CD8-positive, alpha-beta memory T cell (primary cell): ENCODE results near the gene GPR55. TPM values are rescaled to one million over a fixed set of nuclear protein-coding genes. Genes with fewer than 3 reads are reported as not detected.
A peak's percentile ranks its signal among the peaks of the same experiment; 100 is the strongest.
"Not testable (repeated sequence)": the region's sequence is repeated elsewhere in the genome, so short reads cannot be mapped to it uniquely, and the experiment has no call there.

ENCODE experiments used
- CTCF ChIA-PET: fragments of 350-600 bp; sonication (Branson Sonifier 250); formaldehyde crosslinking; loops from one replicate; lab custom pipeline; 2021; ENCODE audit warnings: antibody characterized with exemption; lab: Charles Lee
- POLR2A ChIA-PET: fragments of 350-600 bp; sonication (Branson Sonifier 250); formaldehyde crosslinking; loops from one replicate; lab custom pipeline; 2021; ENCODE audit warnings: antibody characterized with exemption; lab: Charles Lee
- DNase-seq, 5 donors: peaks; one replicate each; pipeline versions ENCODE4 v3.0.0 to v3.0.0-alpha.2; 2020 to 2022; ENCODE audit warnings: mixed read lengths in 1 of 5
- H3K27ac ChIP-seq: one replicate; pipeline ENCODE4 v1.7.0; 2013; ENCODE audit warnings: low read depth, mild to moderate bottlenecking, low read length, moderate library complexity
- H3K27me3 ChIP-seq: 2 replicates; pipeline ENCODE4 v1.7.0; 2013; ENCODE audit warnings: low read length, mild to moderate bottlenecking; ENCODE audit not compliant: insufficient read depth, poor library complexity, severe bottlenecking
- H3K36me3 ChIP-seq: 2 replicates; pipeline ENCODE4 v1.7.0; 2013; ENCODE audit warnings: mild to moderate bottlenecking, low read length, moderate library complexity; ENCODE audit not compliant: insufficient read depth
- H3K4me1 ChIP-seq: 2 replicates; pipeline ENCODE4 v1.7.0; 2013; ENCODE audit warnings: mild to moderate bottlenecking, low read length, moderate library complexity; ENCODE audit not compliant: insufficient read depth
- H3K4me3 ChIP-seq: 2 replicates; pipeline ENCODE4 v1.7.0; 2013; ENCODE audit warnings: mild to moderate bottlenecking, low read length
- H3K9me3 ChIP-seq: 2 replicates; pipeline ENCODE4 v1.7.0; 2013; ENCODE audit warnings: mild to moderate bottlenecking, low read length
- H3K27ac Mint-ChIP-seq, 8 donors: one replicate each; pipeline ENCODE4 v1.8.0; 2020 to 2021; ENCODE audit warnings: mixed read lengths in 8 of 8, mild to moderate bottlenecking in 6 of 8, inconsistent platforms in 3 of 8, moderate library complexity in 3 of 8
- H3K27me3 Mint-ChIP-seq, 2 donors: one replicate each; pipeline ENCODE4 v1.8.0; 2020 to 2021; ENCODE audit warnings: mixed read lengths in 2 of 2, mild to moderate bottlenecking in 1 of 2, moderate library complexity in 1 of 2
- H3K36me3 Mint-ChIP-seq, 3 donors: one replicate each; pipeline ENCODE4 v1.8.0; 2020 to 2021; ENCODE audit warnings: mixed read lengths in 3 of 3, inconsistent platforms in 1 of 3, mild to moderate bottlenecking in 1 of 3
- H3K4me1 Mint-ChIP-seq, 3 donors: one replicate each; pipeline ENCODE4 v1.8.0; 2020 to 2021; ENCODE audit warnings: mixed read lengths in 3 of 3, inconsistent platforms in 1 of 3, mild to moderate bottlenecking in 1 of 3
- H3K4me3 Mint-ChIP-seq, 7 donors: one replicate each; pipeline ENCODE4 v1.8.0; 2020 to 2021; ENCODE audit warnings: mixed read lengths in 7 of 7, mild to moderate bottlenecking in 6 of 7, moderate library complexity in 4 of 7, inconsistent platforms in 2 of 7
- H3K9me3 Mint-ChIP-seq, 5 donors: one replicate each; pipeline ENCODE4 v1.8.0; 2020 to 2022; ENCODE audit warnings: mixed read lengths in 5 of 5, mild to moderate bottlenecking in 3 of 5, moderate library complexity in 2 of 5, inconsistent platforms in 1 of 5
- polyA plus RNA-seq: library from polyadenylated mRNA; unstranded; fragments of 300-500 nt; fragmentation: Illumina TruSeq; gene quantifications from one replicate; pipeline ENCODE4 v1.2.3, GENCODE V29; 2021
- total RNA-seq, 2 experiments: library from RNA; stranded (reverse); gene quantifications; one replicate each; pipeline ENCODE4 v1.2.3, GENCODE V29; 2021

The GPR55 gene
- total and polyA plus RNA-seq, 3 experiments from 2014 or later: 3.5 to 11.6 (median 11.1) TPM

- H3K9me3 Mint-ChIP-seq: peaks cover 9 to 21% (median 14%) of the 10 kb centered on the region in 5 donors
- H3K27me3 Mint-ChIP-seq, H3K9me3 ChIP-seq, H3K4me3 ChIP-seq, H3K27ac Mint-ChIP-seq, H3K36me3 ChIP-seq, DNase-seq, H3K27me3 ChIP-seq, H3K27ac ChIP-seq, H3K4me3 Mint-ChIP-seq, POLR2A ChIA-PET, CTCF ChIA-PET, H3K4me1 ChIP-seq, H3K36me3 Mint-ChIP-seq: not testable (repeated sequence)
- H3K4me1 Mint-ChIP-seq: peaks cover 16 to 19% (median 18%) of the 10 kb centered on the region in 3 donors
Observed at GRCh38 chr2:230936243-230936642, 11.2 kb upstream of the GPR55 start.

- Histone ChIP-seq H3K4me3 (no peak overlapping the region), H3K36me3 (no peaks in the 10 kb centered on the region), H3K27me3 (no peaks in the 10 kb centered on the region), H3K9me3 (no peaks in the 10 kb centered on the region), H3K4me1 (peaks cover 6% of the 10 kb centered on the region), H3K27ac (no peak overlapping the region)
- Mint-ChIP-seq H3K27me3 (peaks cover 2 to 5% of the 10 kb centered on the region in 2 donors), H3K4me1 (peaks cover 21 to 30% (median 22%) of the 10 kb centered on the region in 3 donors), H3K9me3 (peaks cover 9 to 21% (median 14%) of the 10 kb centered on the region in 5 donors), H3K27ac (peak overlapping the region in 1 of 8 donors; percentile 43), H3K4me3 (no peak overlapping the region), H3K36me3 (peaks cover 0 to 8% (median 0%) of the 10 kb centered on the region in 3 donors)
- ChIA-PET CTCF (no interaction called here), POLR2A (interaction anchor here (0.8 kb wide), 1 partner anchor 26 kb away, joined by 3 read pairs; no protein-coding TSS in a partner anchor)
- no peak for DNase-seq
Observed at GRCh38 chr2:230935130-230935430, 10.0 kb upstream of the GPR55 start.

GRCh38 chr2:230934231-230935129 lies 9.4 kb upstream of the GPR55 start:
- ChIA-PET POLR2A (interaction anchor here (0.8 kb wide), 1 partner anchor 27 kb away, joined by 3 read pairs; no protein-coding TSS in a partner anchor), CTCF (interaction anchor here (2.9 kb wide), 1 partner anchor 53 kb away, joined by 8 read pairs; no protein-coding TSS in a partner anchor)
- no peaks in the 10 kb centered on the region for H3K36me3 ChIP-seq
- Mint-ChIP-seq H3K4me1 (peaks cover 21 to 31% (median 22%) of the 10 kb centered on the region in 3 donors), H3K9me3 (peaks cover 9 to 21% (median 14%) of the 10 kb centered on the region in 5 donors), H3K36me3 (peaks cover 0 to 8% (median 0%) of the 10 kb centered on the region in 3 donors), H3K27me3 (peaks cover 2 to 5% of the 10 kb centered on the region in 2 donors), H3K4me3 (no peak overlapping the region), H3K27ac (peak overlapping the region in 1 of 8 donors; percentile 43)
- no peaks in the 10 kb centered on the region for H3K27me3 ChIP-seq
- H3K27ac ChIP-seq: no peak overlapping the region
- H3K9me3 ChIP-seq: no peaks in the 10 kb centered on the region
- peaks cover 6% of the 10 kb centered on the region for H3K4me1 ChIP-seq
- no peak overlapping the region for H3K4me3 ChIP-seq
- DNase-seq: no peak

- H3K9me3 Mint-ChIP-seq: peaks cover 9 to 21% (median 14%) of the 10 kb centered on the region in 5 donors
- Histone ChIP-seq H3K27me3 (no peaks in the 10 kb centered on the region), H3K9me3 (no peaks in the 10 kb centered on the region), H3K4me3 (no peak overlapping the region), H3K36me3 (no peaks in the 10 kb centered on the region), H3K4me1 (peaks cover 6% of the 10 kb centered on the region), H3K27ac (no peak overlapping the region)
- H3K27ac Mint-ChIP-seq: no peak overlapping the region
- CTCF ChIA-PET: interaction anchor here (2.9 kb wide), 1 partner anchor 54 kb away, joined by 8 read pairs; no protein-coding TSS in a partner anchor
- H3K27me3 Mint-ChIP-seq: peaks cover 2 to 5% of the 10 kb centered on the region in 2 donors
- POLR2A ChIA-PET: no interaction called here
- no peak overlapping the region for H3K4me3 Mint-ChIP-seq
- DNase-seq: no peak
- peaks cover 0 to 8% (median 0%) of the 10 kb centered on the region in 3 donors for H3K36me3 Mint-ChIP-seq
- peaks cover 21 to 31% (median 22%) of the 10 kb centered on the region in 3 donors for H3K4me1 Mint-ChIP-seq
Observed at GRCh38 chr2:230933521-230934180, 8.6 kb upstream of the GPR55 start.

DNA sequence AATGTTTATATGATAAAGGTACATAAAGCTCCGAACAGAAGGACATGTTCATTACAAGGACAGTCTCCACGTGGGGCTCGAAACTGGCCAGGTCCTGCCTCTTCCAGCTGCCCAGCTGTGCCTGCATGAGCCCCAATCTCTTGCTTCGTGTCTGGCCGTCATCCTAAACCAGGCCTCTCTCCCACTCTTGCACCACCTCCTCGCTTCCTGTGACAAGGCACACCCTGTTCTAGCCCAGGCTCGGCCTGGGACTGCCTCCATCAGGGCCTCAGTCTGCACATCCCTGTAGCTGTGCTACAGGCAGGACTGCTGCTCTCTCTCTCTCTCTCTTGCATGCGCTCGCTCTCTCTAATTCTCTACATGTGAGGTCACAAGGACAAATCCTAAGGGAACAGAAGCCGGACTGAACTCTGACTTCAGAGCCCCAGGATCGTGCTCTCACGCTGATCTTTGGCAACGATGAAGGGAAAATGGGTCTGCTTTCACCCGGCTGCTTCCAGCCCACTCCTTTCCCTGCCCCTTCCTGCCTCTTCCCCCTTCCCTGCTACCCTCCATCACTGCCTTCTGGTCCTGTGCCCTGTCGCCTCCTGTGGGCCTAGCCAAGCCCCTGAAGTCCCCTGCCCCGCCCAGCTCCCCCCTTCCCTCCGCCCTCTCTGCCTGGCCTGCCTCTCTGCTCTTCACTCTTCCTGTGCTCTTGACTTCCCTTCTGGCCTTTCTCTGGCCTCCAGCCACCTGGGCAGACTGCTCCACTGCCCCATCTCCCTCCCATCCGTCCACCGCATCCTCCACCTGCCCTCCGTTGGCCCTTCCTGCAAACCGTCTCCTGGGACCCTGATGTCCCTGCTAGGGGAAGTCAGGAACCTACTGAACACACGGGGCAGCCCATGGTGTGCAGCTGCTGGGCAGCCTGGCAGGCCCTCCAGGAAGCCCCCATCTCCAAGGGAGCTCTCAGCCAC lies 7.8 kb upstream of the GPR55 start:
- peaks cover 21 to 33% (median 22%) of the 10 kb centered on the region in 3 donors for H3K4me1 Mint-ChIP-seq
- Histone ChIP-seq H3K27me3 (no peaks in the 10 kb centered on the region), H3K4me3 (no peak overlapping the region), H3K9me3 (no peaks in the 10 kb centered on the region), H3K4me1 (peaks cover 6% of the 10 kb centered on the region), H3K36me3 (no peaks in the 10 kb centered on the region), H3K27ac (no peak overlapping the region)
- POLR2A ChIA-PET: interaction anchor here (0.6 kb wide), 1 partner anchor 11 kb away, joined by 3 read pairs; no protein-coding TSS in a partner anchor
- DNase-seq: no peak
- H3K36me3 Mint-ChIP-seq: peaks cover 0 to 8% (median 0%) of the 10 kb centered on the region in 3 donors
- H3K9me3 Mint-ChIP-seq: peaks cover 9 to 21% (median 14%) of the 10 kb centered on the region in 5 donors
- peak overlapping the region in 5 of 7 donors; percentile 1 to 71 (median 18) for H3K4me3 Mint-ChIP-seq
- CTCF ChIA-PET: interaction anchor here (2.9 kb wide), 1 partner anchor 54 kb away, joined by 8 read pairs; no protein-coding TSS in a partner anchor
- peaks cover 2 to 5% of the 10 kb centered on the region in 2 donors for H3K27me3 Mint-ChIP-seq
- peak overlapping the region in 2 of 8 donors; percentile 19 to 89 for H3K27ac Mint-ChIP-seq

DNA sequence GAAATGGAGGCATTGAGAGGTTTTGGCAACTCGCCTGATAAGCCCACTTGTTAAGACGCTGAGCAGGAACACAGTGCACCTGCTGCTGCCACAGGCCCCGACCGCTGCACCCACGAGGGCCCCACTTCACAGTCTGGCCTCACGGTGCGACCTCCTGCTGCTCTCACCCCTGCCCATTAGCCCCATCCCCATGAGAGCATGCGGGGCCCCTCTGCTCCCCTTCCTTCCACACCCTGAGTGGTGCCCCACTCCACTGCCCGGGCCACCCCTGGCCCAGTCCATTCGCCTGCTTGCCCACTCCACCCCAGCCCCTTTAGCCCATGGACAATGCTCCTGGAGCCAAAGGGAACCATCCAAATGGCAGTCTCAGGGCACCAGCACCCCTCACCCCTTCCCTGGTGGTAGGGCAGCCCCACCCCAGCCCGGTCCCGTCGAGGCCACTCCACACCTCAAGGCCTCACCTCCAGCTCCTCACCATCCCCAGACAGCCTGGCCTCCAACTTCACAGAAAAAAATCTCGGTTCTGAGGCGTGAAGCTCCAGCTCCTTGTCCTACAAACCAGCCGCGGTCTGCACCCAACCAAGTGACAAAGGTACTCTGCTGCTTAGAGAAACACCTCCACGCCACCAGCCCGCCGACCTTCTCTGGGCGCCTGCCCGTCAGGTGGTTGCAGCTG lies 6.7 kb upstream of the GPR55 start:
- ChIA-PET POLR2A (no interaction called here), CTCF (interaction anchor here (2.9 kb wide), 1 partner anchor 56 kb away, joined by 8 read pairs; no protein-coding TSS in a partner anchor)
- Mint-ChIP-seq H3K4me1 (peaks cover 21 to 37% (median 22%) of the 10 kb centered on the region in 3 donors), H3K27ac (peak overlapping the region in 4 of 8 donors; percentile 11 to 74 (median 55)), H3K4me3 (peak overlapping the region in 6 of 7 donors; percentile 19 to 71 (median 44)), H3K27me3 (peaks cover 0 to 5% of the 10 kb centered on the region in 2 donors), H3K36me3 (peaks cover 0 to 4% (median 0%) of the 10 kb centered on the region in 3 donors), H3K9me3 (peaks cover 3 to 11% (median 7%) of the 10 kb centered on the region in 5 donors)
- Histone ChIP-seq H3K27me3 (no peaks in the 10 kb centered on the region), H3K9me3 (no peaks in the 10 kb centered on the region), H3K27ac (no peak overlapping the region), H3K4me1 (peaks cover 6% of the 10 kb centered on the region), H3K4me3 (no peak overlapping the region), H3K36me3 (no peaks in the 10 kb centered on the region)
- DNase-seq: no peak
